22Rv1 (cell line): Measurements from ENCODE around the gene MNAT1.

ENCODE experiments used
- H3K27ac ChIP-seq: fragments of 450-650 bp; 2 replicates; pipeline ENCODE4 v1.5.1; 2017
- CTCF ChIP-seq: fragments of 450-650 bp; IDR thresholded peaks from 2 replicates; pipeline ENCODE4 v1.5.1; 2017; ENCODE audit warnings: mild to moderate bottlenecking
- ZFX ChIP-seq: fragments of 450-650 bp; IDR thresholded peaks from 2 replicates; pipeline ENCODE4 v1.6.1; 2017; ENCODE audit warnings: antibody characterized with exemption, borderline replicate concordance

The MNAT1 gene

GRCh38 chr14:60861545-60862140 is 127.1 kb downstream of the MNAT1 start:
- no peak for TF ChIP-seq ZFX
- no peak for TF ChIP-seq CTCF
- H3K27ac ChIP-seq = peak overlapping the region; percentile 37; the same call in 1 of the 2 replicates

GRCh38 chr14:60862283-60862682 is 127.7 kb downstream of the MNAT1 start:
- TF ChIP-seq ZFX = no peak
- TF ChIP-seq CTCF = no peak

GRCh38 chr14:60863249-60863648 is 128.7 kb downstream of the MNAT1 start:
- TF ChIP-seq CTCF (no peak), ZFX (no peak)
- no peak overlapping the region; the same call in 1 of the 2 replicates for H3K27ac ChIP-seq

More at GRCh38 chr14:60862283-60862682, 127.7 kb downstream of the MNAT1 start:
- peak overlapping the region; percentile 37; the same call in 1 of the 2 replicates for H3K27ac ChIP-seq

- H3K27ac ChIP-seq = no peak overlapping the region
- TF ChIP-seq ZFX (no peak), CTCF (no peak)
These were observed 131.0 kb downstream of the MNAT1 start for GRCh38 chr14:60865378-60866127.

GRCh38 chr14:60867503-60868172 is 133.1 kb downstream of the MNAT1 start:
- no peak overlapping the region for H3K27ac ChIP-seq
- no peak for TF ChIP-seq CTCF
- no peak for TF ChIP-seq ZFX

- TF ChIP-seq ZFX (no peak), CTCF (no peak)
- no peak overlapping the region for H3K27ac ChIP-seq
These were observed 143.6 kb downstream of the MNAT1 start for GRCh38 chr14:60878121-60878520.

- TF ChIP-seq CTCF (no peak), ZFX (no peak)
- no peak overlapping the region for H3K27ac ChIP-seq
These were observed 144.0 kb downstream of the MNAT1 start for GRCh38 chr14:60878536-60878935.
